Embryonic facial prominence (tissue), 1 donor: ENCODE measurements around the gene VAMP5.
"Not testable (repeated sequence)": the region's sequence is repeated elsewhere in the genome, so short reads cannot be mapped to it uniquely, and the experiment has no call there.

Source experiments
- DNase-seq: peaks from one replicate; pipeline ENCODE4 v3.0.0-alpha.2; 2016; ENCODE audit errors: extremely low spot score

The VAMP5 gene

GRCh38 chr2:85584354-85584856 lies at the start of gene VAMP5:
VAMP5 (plus strand) TSS chr2:85584431; CDS start chr2:85584491, 60 bp downstream.
- no peak for DNase-seq

GRCh38 chr2:85534881-85535280 lies 49.4 kb upstream of the VAMP5 start:
- no peak for DNase-seq

GRCh38 chr2:85536479-85536878 lies 47.8 kb upstream of the VAMP5 start:
- no peak for DNase-seq

GRCh38 chr2:85537600-85538506 lies 46.4 kb upstream of the VAMP5 start:
- no peak for DNase-seq

- peak; percentile 89 for DNase-seq
Observed at GRCh38 chr2:85538507-85539360, 45.5 kb upstream of the VAMP5 start, which contains the start of gene MAT2A. MAT2A (plus strand) TSS chr2:85539168; CDS start chr2:85539288, 120 bp downstream.

- peak; percentile 72 for DNase-seq
Observed at GRCh38 chr2:85539361-85540132, 44.7 kb upstream of the VAMP5 start.

- no peak for DNase-seq
Observed at GRCh38 chr2:85540133-85540648, 44.0 kb upstream of the VAMP5 start.

- DNase-seq, result no peak
Observed at GRCh38 chr2:85541262-85541661, 43.0 kb upstream of the VAMP5 start.

- no peak for DNase-seq
Observed at GRCh38 chr2:85541753-85542457, 42.3 kb upstream of the VAMP5 start.

- DNase-seq, result no peak
Observed at GRCh38 chr2:85542777-85543176, 41.5 kb upstream of the VAMP5 start.

GRCh38 chr2:85544254-85544691 lies 40.0 kb upstream of the VAMP5 start:
- DNase-seq, result not testable (repeated sequence)

GRCh38 chr2:85544915-85545779 lies 39.1 kb upstream of the VAMP5 start:
- not testable (repeated sequence) for DNase-seq

- no peak for DNase-seq
Observed at GRCh38 chr2:85545780-85546240, 38.4 kb upstream of the VAMP5 start.

- no peak for DNase-seq
Observed at GRCh38 chr2:85547089-85547858, 37.0 kb upstream of the VAMP5 start.

- no peak for DNase-seq
Observed at GRCh38 chr2:85547859-85548607, 36.2 kb upstream of the VAMP5 start.

GRCh38 chr2:85548608-85548900 lies 35.7 kb upstream of the VAMP5 start:
- no peak for DNase-seq

GRCh38 chr2:85549095-85549494 lies 35.1 kb upstream of the VAMP5 start:
- no peak for DNase-seq

GRCh38 chr2:85549826-85550225 lies 34.4 kb upstream of the VAMP5 start:
- no peak for DNase-seq
